GM12865 (cell line): ENCODE results near the gene FOXP1.

ENCODE experiments used
- DNase-seq: peaks from one replicate; pipeline ENCODE4 v3.0.0; 2010; ENCODE audit warnings: low read depth
- H3K4me3 ChIP-seq: 2 replicates; pipeline ENCODE4 v1.5.1; 2011; ENCODE audit warnings: mild to moderate bottlenecking, low read depth, low read length, control low read depth
- TF ChIP-seq, protein P1 (sequence below): IDR thresholded peaks from 2 replicates; pipeline ENCODE4 v1.5.1; 2011; ENCODE audit warnings: low read length, control low read depth, low read depth, inconsistent platforms; ENCODE audit not compliant: insufficient read depth; ENCODE audit errors: missing control alignments

The FOXP1 gene

GRCh38 chr3:71584394-71585011, 975 bp upstream of the FOXP1 start:
- TF ChIP-seq, protein P1, sequence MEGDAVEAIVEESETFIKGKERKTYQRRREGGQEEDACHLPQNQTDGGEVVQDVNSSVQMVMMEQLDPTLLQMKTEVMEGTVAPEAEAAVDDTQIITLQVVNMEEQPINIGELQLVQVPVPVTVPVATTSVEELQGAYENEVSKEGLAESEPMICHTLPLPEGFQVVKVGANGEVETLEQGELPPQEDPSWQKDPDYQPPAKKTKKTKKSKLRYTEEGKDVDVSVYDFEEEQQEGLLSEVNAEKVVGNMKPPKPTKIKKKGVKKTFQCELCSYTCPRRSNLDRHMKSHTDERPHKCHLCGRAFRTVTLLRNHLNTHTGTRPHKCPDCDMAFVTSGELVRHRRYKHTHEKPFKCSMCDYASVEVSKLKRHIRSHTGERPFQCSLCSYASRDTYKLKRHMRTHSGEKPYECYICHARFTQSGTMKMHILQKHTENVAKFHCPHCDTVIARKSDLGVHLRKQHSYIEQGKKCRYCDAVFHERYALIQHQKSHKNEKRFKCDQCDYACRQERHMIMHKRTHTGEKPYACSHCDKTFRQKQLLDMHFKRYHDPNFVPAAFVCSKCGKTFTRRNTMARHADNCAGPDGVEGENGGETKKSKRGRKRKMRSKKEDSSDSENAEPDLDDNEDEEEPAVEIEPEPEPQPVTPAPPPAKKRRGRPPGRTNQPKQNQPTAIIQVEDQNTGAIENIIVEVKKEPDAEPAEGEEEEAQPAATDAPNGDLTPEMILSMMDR, result no peak
- peak; percentile 6 for DNase-seq
- peak overlapping the region; percentile 65 for H3K4me3 ChIP-seq

- TF ChIP-seq, protein P1, result no peak
- peak; percentile 32 for DNase-seq
- H3K4me3 ChIP-seq, result peak overlapping the region; percentile 65
Measured at GRCh38 chr3:71582612-71583565, 639 bp downstream of the FOXP1 start.

DNA sequence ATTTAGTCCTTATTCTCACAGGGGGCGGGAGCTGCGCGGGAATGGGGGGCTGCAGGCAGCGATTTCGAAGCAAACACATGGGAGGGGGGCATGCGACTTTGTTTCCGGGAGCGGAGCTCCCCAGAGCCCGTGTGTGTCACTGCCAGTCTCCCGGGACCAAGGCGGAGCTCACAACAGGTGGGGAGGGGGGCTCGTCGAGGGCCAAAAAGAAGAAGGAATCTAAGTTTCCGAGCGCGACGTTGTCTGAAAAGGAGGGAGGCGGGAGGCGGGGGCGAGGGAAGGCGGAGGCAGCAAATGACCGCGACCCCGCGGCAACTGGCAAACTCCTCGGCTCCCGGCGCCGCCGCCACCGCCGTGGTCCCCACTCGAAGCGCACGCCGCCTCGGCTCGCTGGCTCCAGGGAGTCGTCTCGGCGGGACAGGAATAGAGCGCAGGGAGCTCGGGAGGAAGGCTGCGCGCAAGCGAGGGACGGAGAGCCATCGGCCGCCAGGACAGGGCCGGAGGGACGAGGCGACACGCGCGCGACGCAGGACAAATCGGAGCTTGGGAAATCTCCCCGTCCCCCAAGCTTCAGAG, 1.4 kb downstream of the FOXP1 start:
- TF ChIP-seq, protein P1, result no peak
- no peak for DNase-seq

GRCh38 chr3:71581457-71582035, 2.0 kb downstream of the FOXP1 start:
- TF ChIP-seq, protein P1, result no peak
- no peak overlapping the region for H3K4me3 ChIP-seq
- DNase-seq, result no peak

More for the DNA sequence above, 1.4 kb downstream of the FOXP1 start:
- H3K4me3 ChIP-seq, result peak overlapping the region; percentile 26

DNA sequence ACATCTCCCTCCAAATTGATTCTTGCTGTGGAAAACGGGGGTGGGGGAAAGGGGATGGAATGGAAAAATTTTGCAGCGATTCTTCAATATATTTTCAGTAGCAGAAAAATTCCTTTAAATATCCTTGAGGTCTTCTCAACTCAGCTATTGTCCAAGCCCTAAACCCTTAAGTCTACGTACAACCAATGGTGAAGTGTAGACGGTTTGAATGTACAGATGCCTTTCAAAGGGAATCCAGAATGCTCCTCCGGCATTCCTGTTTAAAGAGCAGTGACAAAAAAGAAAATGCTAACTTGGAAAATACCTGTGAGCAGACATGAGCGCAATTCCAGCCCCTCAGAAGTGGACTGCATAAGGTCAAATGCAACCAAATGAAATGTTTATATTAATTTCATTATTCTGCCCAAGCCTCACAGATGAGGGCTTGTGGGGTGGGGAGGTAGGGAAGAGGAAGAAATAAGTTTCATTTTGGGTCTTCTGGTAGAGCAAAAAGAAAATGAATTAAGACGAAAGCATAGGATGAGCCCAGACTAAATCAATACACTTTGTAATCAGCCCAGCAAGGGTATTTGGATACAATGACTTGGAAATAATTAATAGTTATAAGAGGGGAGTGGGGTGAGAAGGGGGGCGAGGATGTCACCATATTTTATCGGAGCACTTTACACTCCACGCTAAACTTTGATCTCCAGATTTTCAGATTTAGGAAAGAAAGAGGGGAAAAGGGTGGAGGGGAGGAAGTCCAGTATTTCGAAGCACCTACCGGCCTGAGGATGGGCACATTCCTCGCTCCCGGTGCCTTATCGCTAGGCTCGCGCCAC, 2.7 kb downstream of the FOXP1 start:
- DNase-seq, result no peak
- no peak overlapping the region for H3K4me3 ChIP-seq
- TF ChIP-seq, protein P1, result no peak

DNA sequence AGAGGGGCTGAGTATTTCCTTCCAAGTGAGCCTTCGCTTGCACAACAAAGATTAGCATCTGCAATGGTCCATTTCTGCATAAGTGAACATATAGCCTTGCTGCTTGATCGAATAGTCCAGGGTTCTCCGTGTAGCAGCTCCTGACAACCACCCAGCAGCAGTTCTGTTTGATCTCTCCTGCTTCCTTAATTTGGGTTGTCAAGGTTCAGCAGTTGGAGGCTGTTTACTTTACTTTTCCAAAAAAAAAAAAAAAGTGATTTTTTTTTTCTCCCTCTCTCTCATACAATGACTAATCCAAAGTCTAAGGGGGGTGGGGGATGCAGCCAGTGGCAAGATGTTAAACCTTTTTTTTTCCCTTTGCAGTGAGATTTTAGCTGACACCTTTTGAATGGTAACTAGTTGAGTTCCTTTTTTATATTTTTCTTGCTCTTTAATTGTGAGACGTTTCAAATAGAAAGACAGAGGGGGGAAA, 3.6 kb downstream of the FOXP1 start:
- no peak for DNase-seq
- TF ChIP-seq, protein P1, result no peak
- H3K4me3 ChIP-seq, result no peak overlapping the region
